OCI-LY1 (cell line): ENCODE data around the gene PNMA8B.

Source experiments
- H2AFZ ChIP-seq: fragments of 200-600 bp; sonication (generic), shearing (Covaris generic); 2 replicates; pipeline ENCODE4 v1.6.0; 2014; ENCODE audit warnings: antibody characterized with exemption, mild to moderate bottlenecking, low read length
- H3F3A ChIP-seq: fragments of 200-600 bp; sonication (generic), shearing (Covaris generic); 2 replicates; pipeline ENCODE4 v1.6.0; 2014; ENCODE audit warnings: mild to moderate bottlenecking, antibody characterized with exemption, low read length, moderate library complexity; ENCODE audit not compliant: insufficient read depth
- H3K27ac ChIP-seq: fragments of 200-600 bp; sonication (generic); 2 replicates; pipeline ENCODE4 v1.5.1; 2014; ENCODE audit warnings: low read length, mixed run types, mild to moderate bottlenecking, low read depth; ENCODE audit not compliant: poor library complexity, severe bottlenecking
- H3K27me3 ChIP-seq: fragments of 200-600 bp; sonication (generic); 2 replicates; pipeline ENCODE4 v1.6.0; 2014; ENCODE audit warnings: antibody characterized with exemption, mild to moderate bottlenecking, low read length, moderate library complexity; ENCODE audit not compliant: insufficient read depth
- H3K36me3 ChIP-seq: fragments of 200-600 bp; sonication (generic); 2 replicates; pipeline ENCODE4 v1.6.1; 2014; ENCODE audit warnings: mild to moderate bottlenecking, antibody characterized with exemption, low read length, moderate library complexity, mixed read lengths; ENCODE audit not compliant: insufficient read depth
- H3K4me1 ChIP-seq: fragments of 200-600 bp; sonication (generic); 2 replicates; pipeline ENCODE4 v1.5.1; 2014; ENCODE audit warnings: mild to moderate bottlenecking, low read length, moderate library complexity; ENCODE audit not compliant: insufficient read depth, severe bottlenecking
- H3K4me2 ChIP-seq: fragments of 200-600 bp; sonication (generic), shearing (Covaris generic); 2 replicates; pipeline ENCODE4 v1.6.1; 2014; ENCODE audit warnings: low read length
- H3K4me3 ChIP-seq: fragments of 200-600 bp; sonication (generic); 2 replicates; pipeline ENCODE4 v1.5.1; 2014; ENCODE audit warnings: low read length, low read depth, mild to moderate bottlenecking, mixed read lengths; ENCODE audit not compliant: poor library complexity, severe bottlenecking
- H3K79me2 ChIP-seq: fragments of 200-600 bp; shearing (Covaris generic); 2 replicates; pipeline ENCODE4 v1.6.1; 2016; ENCODE audit warnings: mixed run types, low read length, mixed read lengths; ENCODE audit not compliant: insufficient read depth
- H3K9ac ChIP-seq: fragments of 200-600 bp; sonication (generic), shearing (Covaris generic); 2 replicates; pipeline ENCODE4 v1.6.1; 2014; ENCODE audit warnings: mild to moderate bottlenecking, low read length, mixed read lengths
- H3K9me2 ChIP-seq: fragments of 200-600 bp; sonication (generic), shearing (Covaris generic); 2 replicates; pipeline ENCODE4 v1.6.1; 2014; ENCODE audit warnings: low read depth, mild to moderate bottlenecking, low read length, mixed read lengths
- H3K9me3 ChIP-seq: fragments of 200-600 bp; shearing (Covaris generic); 2 replicates; pipeline ENCODE4 v1.6.1; 2014; ENCODE audit warnings: low read length, mixed read lengths
- H4K20me1 ChIP-seq: fragments of 200-600 bp; sonication (generic), shearing (Covaris generic); 2 replicates; pipeline ENCODE4 v1.6.0; 2016; ENCODE audit warnings: mild to moderate bottlenecking, low read length; ENCODE audit not compliant: insufficient read depth
- EZH2 ChIP-seq: fragments of 200-600 bp; sonication (generic), shearing (Covaris generic); IDR thresholded peaks from 2 replicates; pipeline ENCODE4 v1.8.0; 2017; ENCODE audit warnings: borderline replicate concordance, mixed run types, mild to moderate bottlenecking, antibody characterized with exemption, low read length, moderate library complexity, mixed read lengths
- TF ChIP-seq, protein P1 (sequence below): fragments of 200-600 bp; sonication (generic), shearing (Covaris generic); IDR thresholded peaks from 2 replicates; pipeline ENCODE4 v1.5.1; 2017; ENCODE audit warnings: mild to moderate bottlenecking, antibody characterized with exemption, low read length, moderate library complexity, mixed read lengths

The PNMA8B gene

GRCh38 chr19:46454244-46454643, 41.4 kb downstream of the PNMA8B start:
- H3K9me2 ChIP-seq = no peaks in the 10 kb centered on the region
- H3K27ac ChIP-seq = no peak overlapping the region
- H3K27me3 ChIP-seq = no peaks in the 10 kb centered on the region
- no peak overlapping the region for H3K4me3 ChIP-seq
- no peak overlapping the region for H2AFZ ChIP-seq
- H3K36me3 ChIP-seq = no peaks in the 10 kb centered on the region
- no peak overlapping the region for H3K9ac ChIP-seq
- no peak for TF ChIP-seq EZH2
- TF ChIP-seq, protein P1, sequence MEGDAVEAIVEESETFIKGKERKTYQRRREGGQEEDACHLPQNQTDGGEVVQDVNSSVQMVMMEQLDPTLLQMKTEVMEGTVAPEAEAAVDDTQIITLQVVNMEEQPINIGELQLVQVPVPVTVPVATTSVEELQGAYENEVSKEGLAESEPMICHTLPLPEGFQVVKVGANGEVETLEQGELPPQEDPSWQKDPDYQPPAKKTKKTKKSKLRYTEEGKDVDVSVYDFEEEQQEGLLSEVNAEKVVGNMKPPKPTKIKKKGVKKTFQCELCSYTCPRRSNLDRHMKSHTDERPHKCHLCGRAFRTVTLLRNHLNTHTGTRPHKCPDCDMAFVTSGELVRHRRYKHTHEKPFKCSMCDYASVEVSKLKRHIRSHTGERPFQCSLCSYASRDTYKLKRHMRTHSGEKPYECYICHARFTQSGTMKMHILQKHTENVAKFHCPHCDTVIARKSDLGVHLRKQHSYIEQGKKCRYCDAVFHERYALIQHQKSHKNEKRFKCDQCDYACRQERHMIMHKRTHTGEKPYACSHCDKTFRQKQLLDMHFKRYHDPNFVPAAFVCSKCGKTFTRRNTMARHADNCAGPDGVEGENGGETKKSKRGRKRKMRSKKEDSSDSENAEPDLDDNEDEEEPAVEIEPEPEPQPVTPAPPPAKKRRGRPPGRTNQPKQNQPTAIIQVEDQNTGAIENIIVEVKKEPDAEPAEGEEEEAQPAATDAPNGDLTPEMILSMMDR = no peak
- H3K4me1 ChIP-seq = no peaks in the 10 kb centered on the region
- no peaks in the 10 kb centered on the region for H3K79me2 ChIP-seq
- H3K4me2 ChIP-seq = no peak overlapping the region
- no peaks in the 10 kb centered on the region for H3K9me3 ChIP-seq
- H4K20me1 ChIP-seq = no peaks in the 10 kb centered on the region
- no peaks in the 10 kb centered on the region for H3F3A ChIP-seq

DNA sequence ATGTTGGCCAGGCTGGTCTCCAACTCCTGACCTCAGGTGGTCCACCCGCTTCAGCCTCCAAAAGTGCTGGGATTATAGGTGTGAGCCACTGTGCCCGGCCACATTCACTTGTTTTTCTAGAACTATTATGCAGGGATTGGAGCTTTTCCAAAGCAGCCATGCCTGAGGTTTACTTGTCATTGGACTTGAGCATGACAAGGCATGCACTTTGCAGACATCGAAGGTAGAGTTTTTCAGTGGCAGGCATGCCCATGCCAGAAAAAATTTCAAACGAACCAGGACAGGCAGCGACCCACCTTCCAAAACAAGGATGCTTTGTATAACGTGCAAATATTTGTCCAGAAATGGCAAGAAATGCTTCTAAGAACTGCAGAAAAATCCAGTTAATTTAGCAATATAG, 42.0 kb downstream of the PNMA8B start:
- no peak overlapping the region for H3K4me3 ChIP-seq
- no peaks in the 10 kb centered on the region for H3K27me3 ChIP-seq
- H3F3A ChIP-seq = no peaks in the 10 kb centered on the region
- H3K4me1 ChIP-seq = no peaks in the 10 kb centered on the region
- no peak overlapping the region for H3K9ac ChIP-seq
- no peaks in the 10 kb centered on the region for H4K20me1 ChIP-seq
- TF ChIP-seq EZH2 = no peak
- TF ChIP-seq, protein P1 = no peak
- no peak overlapping the region for H3K27ac ChIP-seq
- H3K79me2 ChIP-seq = no peaks in the 10 kb centered on the region
- no peaks in the 10 kb centered on the region for H3K36me3 ChIP-seq
- H3K4me2 ChIP-seq = no peak overlapping the region
- no peaks in the 10 kb centered on the region for H3K9me2 ChIP-seq
- H3K9me3 ChIP-seq = no peaks in the 10 kb centered on the region
- H2AFZ ChIP-seq = no peak overlapping the region

GRCh38 chr19:46452186-46452585, 43.5 kb downstream of the PNMA8B start:
- Histone ChIP-seq H3K27me3 (no peaks in the 10 kb centered on the region), H3K9ac (no peak overlapping the region), H3K4me1 (no peaks in the 10 kb centered on the region), H3K27ac (no peak overlapping the region), H3K4me2 (no peak overlapping the region), H3K79me2 (no peaks in the 10 kb centered on the region), H2AFZ (no peak overlapping the region), H3K9me3 (no peaks in the 10 kb centered on the region), H3K4me3 (no peak overlapping the region), H3K36me3 (no peaks in the 10 kb centered on the region), H3K9me2 (no peaks in the 10 kb centered on the region), H3F3A (no peaks in the 10 kb centered on the region), H4K20me1 (no peaks in the 10 kb centered on the region)
- TF ChIP-seq EZH2 = no peak
- TF ChIP-seq, protein P1 = no peak
